Lower leg skin (tissue), 4 donors: Measurements from ENCODE around the gene SPATA31C1. TPM values are rescaled to one million over a fixed set of nuclear protein-coding genes. Genes with fewer than 3 reads are reported as not detected.

ENCODE experiments used
- DNase-seq, 2 donors: peaks; one replicate each; pipeline ENCODE4 v3.0.0-alpha.2; 2019; ENCODE audit warnings: low spot score in 2 of 2
- H3K4me3 ChIP-seq: fragments of 200-600 bp; sonication (generic); 2 replicates; pipeline ENCODE4 v1.5.1; 2017; ENCODE audit warnings: mild to moderate bottlenecking, low read depth; ENCODE audit not compliant: poor library complexity, severe bottlenecking
- POLR2A ChIP-seq, 2 donors: fragments of 450-650 bp; IDR thresholded peaks; one replicate each; pipeline ENCODE4 v1.6.1; 2016 to 2017; ENCODE audit warnings: antibody characterized with exemption in 2 of 2, mild to moderate bottlenecking in 1 of 2, moderate library complexity in 1 of 2
- WGBS, 2 donors: methylation state at CpG; one replicate each; pipeline ENCODE4 v1.1.5; 2018; 5-methylcytosine and 5-hydroxymethylcytosine counted together
- intact Hi-C: fragments of 100-400 bp; cut with DNase I; formaldehyde crosslinking; loops from one replicate; pipeline ENCODE4 v1.15.0; 2023; ENCODE audit warnings: low total_unique reads
- total RNA-seq, 4 donors: library from RNA; depleted of rRNA; stranded (reverse); fragments of >200 nt; gene quantifications; one replicate each; pipeline ENCODE4 v1.1.0, GENCODE V29; 2016
- TF ChIP-seq, protein P1 (sequence below), 3 donors: fragments of 450-650 bp; IDR thresholded peaks; one replicate each; pipeline ENCODE4 v1.5.1; 2016; ENCODE audit warnings: antibody characterized with exemption in 3 of 3, mild to moderate bottlenecking in 3 of 3, moderate library complexity in 2 of 3

The SPATA31C1 gene
- total RNA-seq, 4 donors from 2014 or later = not detected

DNA sequence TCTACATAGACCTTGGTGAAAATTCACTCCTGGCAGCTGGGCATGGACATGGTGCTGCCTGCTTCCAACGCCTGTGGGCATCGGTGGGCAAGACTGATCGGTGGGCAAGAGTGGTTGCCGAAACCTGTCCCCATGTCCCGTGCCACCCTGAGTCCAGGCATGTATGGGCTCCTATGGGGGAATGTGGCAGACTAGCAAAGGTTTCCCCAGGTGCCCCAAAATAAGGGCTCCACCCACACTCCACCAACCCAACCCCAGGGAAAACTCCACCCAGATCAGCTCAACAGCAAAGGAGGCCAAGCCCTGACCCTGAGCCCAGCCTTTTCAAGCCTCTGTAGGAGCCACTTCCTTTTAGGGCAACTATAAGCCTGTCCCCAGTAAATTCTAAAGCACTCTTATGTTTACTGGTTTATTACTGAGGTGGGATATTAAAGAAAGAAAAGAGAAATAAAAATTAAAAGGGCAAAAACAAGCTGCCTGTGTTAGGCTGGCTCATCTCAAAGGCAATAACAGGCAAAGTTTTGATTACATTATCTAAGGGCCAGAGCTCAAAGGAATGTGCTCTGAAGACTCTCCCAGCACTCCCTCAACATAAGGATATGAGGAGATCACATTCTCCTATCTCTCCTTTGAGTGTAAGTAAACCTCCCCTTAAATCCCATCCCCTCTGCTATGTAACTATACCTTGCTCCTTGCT is 44.0 kb upstream of the SPATA31C1 start:
- intact Hi-C loops = no loop called here
- H3K4me3 ChIP-seq = no peak overlapping the region
- no peak for DNase-seq
- WGBS, 2 donors = 86 to 89% methylated on average over 5 of the region's 5 CpGs
- TF ChIP-seq POLR2A (IDR thresholded peaks at IDR 0.05) = no peak
- TF ChIP-seq, protein P1, sequence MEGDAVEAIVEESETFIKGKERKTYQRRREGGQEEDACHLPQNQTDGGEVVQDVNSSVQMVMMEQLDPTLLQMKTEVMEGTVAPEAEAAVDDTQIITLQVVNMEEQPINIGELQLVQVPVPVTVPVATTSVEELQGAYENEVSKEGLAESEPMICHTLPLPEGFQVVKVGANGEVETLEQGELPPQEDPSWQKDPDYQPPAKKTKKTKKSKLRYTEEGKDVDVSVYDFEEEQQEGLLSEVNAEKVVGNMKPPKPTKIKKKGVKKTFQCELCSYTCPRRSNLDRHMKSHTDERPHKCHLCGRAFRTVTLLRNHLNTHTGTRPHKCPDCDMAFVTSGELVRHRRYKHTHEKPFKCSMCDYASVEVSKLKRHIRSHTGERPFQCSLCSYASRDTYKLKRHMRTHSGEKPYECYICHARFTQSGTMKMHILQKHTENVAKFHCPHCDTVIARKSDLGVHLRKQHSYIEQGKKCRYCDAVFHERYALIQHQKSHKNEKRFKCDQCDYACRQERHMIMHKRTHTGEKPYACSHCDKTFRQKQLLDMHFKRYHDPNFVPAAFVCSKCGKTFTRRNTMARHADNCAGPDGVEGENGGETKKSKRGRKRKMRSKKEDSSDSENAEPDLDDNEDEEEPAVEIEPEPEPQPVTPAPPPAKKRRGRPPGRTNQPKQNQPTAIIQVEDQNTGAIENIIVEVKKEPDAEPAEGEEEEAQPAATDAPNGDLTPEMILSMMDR (IDR thresholded peaks at IDR 0.05) = no peak

DNA sequence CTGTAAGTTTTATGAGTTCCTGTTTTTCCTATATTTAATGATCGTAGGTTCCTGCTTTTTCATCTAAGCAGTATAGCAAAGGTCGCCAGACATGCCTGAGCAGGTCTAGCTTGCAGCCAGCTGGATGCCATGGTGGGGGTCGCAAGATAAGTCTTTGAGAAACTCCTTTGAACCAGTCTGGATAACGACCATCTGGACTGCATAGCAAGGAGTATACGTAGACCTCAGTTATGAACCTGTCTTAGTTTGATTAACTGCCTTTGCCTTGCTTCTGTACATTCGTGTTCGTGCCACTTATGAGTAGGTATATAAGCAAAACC is 43.5 kb upstream of the SPATA31C1 start:
- intact Hi-C loops = no loop called here
- no peak for DNase-seq
- 65 to 66% methylated on average over 7 of the region's 7 CpGs for WGBS, 2 donors

DNA sequence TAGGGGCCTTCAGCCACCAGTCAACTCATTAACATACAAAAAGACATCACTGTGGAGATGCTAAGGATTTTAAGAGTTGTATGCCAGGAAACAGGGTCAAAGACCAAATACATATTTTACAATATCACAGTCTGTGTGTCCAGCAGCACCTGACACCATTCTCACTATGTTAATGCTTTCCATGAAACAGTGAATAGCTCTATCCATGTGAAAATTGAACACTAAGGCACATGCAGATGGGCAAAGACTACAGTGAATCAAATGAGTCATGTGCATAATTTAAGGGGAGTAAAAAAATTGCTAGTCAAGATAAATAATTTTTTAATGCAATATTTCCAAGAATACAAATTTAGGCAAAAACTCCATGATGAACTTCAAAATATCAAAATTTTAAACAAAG is 42.7 kb upstream of the SPATA31C1 start:
- no peak overlapping the region for H3K4me3 ChIP-seq
- no peak for DNase-seq
- intact Hi-C loops = no loop called here
- TF ChIP-seq, protein P1 (IDR thresholded peaks at IDR 0.05) = no peak
- TF ChIP-seq POLR2A (IDR thresholded peaks at IDR 0.05) = no peak

More for the DNA sequence above, 43.5 kb upstream of the SPATA31C1 start:
- TF ChIP-seq, protein P1 (IDR thresholded peaks at IDR 0.05) = no peak
- TF ChIP-seq POLR2A (IDR thresholded peaks at IDR 0.05) = no peak
- no peak overlapping the region for H3K4me3 ChIP-seq

DNA sequence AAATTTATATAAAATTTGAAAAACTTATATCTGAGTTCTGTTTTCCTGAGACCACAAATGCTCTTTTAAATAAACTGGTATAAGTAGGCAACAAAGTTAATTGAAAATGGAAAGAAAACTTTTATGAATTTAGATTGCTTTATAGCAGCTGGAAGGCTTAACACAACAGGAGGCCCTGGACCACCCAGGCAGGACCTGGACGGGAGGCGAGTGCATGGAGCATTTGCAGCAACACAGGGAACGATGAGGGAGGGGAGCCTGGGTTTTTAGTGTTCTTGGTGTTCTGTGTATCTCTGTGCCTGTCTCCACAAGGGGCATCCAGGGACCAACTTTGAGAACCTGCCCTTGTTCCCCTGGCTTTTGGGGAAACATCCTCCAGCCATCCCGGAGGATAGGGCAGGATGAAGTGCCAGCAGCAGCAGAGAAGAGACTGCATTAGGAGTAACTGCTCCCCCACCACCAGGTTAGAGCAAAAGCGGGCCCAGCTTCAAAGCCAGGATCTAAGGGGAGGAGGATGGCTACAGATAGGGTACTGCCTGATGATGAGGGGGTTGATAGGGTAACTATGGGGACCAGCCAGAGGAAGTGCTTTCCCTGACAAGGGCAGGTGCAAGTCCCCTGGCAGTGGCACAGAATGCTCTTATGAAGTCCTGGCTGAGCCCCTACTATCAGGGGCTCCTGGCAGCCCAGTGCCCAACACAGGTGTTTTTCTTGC is 41.8 kb upstream of the SPATA31C1 start:
- 70 to 73% methylated on average over 5 of the region's 5 CpGs for WGBS, 2 donors
- TF ChIP-seq, protein P1 (IDR thresholded peaks at IDR 0.05) = no peak
- TF ChIP-seq POLR2A (IDR thresholded peaks at IDR 0.05) = no peak
- DNase-seq = no peak
- no peak overlapping the region for H3K4me3 ChIP-seq
- intact Hi-C loops = no loop called here

DNA sequence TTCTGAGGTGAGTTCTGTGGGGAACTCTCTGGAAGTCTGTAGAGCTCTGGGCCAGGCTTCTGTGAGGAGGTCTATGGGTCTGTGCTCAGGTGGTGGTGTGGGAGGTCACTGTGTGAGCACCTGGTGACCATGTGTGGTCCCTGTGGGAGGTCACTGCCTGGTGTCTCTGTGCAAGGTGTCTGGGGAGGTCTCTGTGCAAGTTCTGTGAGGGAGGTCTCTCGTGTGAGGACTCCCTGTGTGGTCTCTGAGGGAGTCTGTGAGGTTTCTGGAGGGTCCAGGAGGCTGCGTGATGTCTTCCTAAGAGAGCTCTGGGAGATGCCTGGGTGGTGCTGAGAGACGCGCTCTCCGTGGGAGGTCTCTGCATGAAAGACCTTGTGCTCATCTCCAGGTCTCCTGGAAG is 41.1 kb upstream of the SPATA31C1 start:
- intact Hi-C loops = no loop called here
- TF ChIP-seq, protein P1 (IDR thresholded peaks at IDR 0.05) = no peak
- no peak for TF ChIP-seq POLR2A (IDR thresholded peaks at IDR 0.05)
- H3K4me3 ChIP-seq = no peak overlapping the region
- 89 to 90% methylated on average over 5 of the region's 5 CpGs for WGBS, 2 donors
- no peak for DNase-seq
